AG04449 (cell line): ENCODE measurements around the gene TFEB.

ENCODE experiments used
- CTCF ChIA-PET: fragments of 350-600 bp; formaldehyde crosslinking; extraction: SDS; loops from one replicate; lab custom pipeline; 2021; ENCODE audit warnings: antibody characterized with exemption; lab: Yijun Ruan, JAX
- POLR2A ChIA-PET: fragments of 400-600, 350-600 bp; formaldehyde crosslinking; extraction: SDS; loops from one replicate; lab custom pipeline; 2020; ENCODE audit warnings: antibody characterized with exemption, inconsistent platforms; lab: Yijun Ruan, JAX
- DNase-seq: peaks from one replicate; pipeline ENCODE4 v3.0.0-alpha.2; 2010; ENCODE audit warnings: low read depth, low spot score
- H3K4me3 ChIP-seq: 2 replicates; pipeline ENCODE4 v1.5.1; 2011; ENCODE audit warnings: low read depth, mild to moderate bottlenecking, control low read depth, low read length
- CTCF ChIP-seq: IDR thresholded peaks from one replicate; pipeline ENCODE4 v1.5.1; 2011; ENCODE audit warnings: mild to moderate bottlenecking, moderate library complexity, low read length, control low read depth, inconsistent platforms; ENCODE audit not compliant: insufficient read depth; ENCODE audit errors: missing control alignments

TFEB gene

DNA sequence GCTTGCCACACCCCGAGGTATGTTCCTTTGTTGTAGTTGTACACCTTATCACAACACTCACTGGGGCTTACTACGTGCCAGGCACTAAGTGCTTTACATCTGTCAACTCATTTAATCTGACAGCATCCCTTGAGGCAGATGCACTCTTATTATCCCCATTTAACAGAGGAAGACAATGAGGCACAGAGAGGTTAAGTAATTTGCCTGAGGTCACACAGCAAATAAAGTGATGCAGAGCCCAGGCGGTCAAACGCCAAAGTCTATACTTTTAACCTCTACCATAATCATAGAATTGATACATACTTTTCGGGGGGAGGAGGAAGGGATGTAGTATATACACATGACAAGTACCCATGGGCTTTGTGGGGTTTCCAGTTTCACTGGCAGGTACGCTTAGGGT, 59.4 kb downstream of the TFEB start:
- no peak overlapping the region for H3K4me3 ChIP-seq
- no peak for DNase-seq
- TF ChIP-seq CTCF, result no peak
- POLR2A ChIA-PET, result no interaction called here
- CTCF ChIA-PET, result interaction anchor here (1.2 to 1.3 kb wide), 2 partner anchors 13 to 306 kb away, joined by 3 to 4 read pairs; no protein-coding TSS in a partner anchor

DNA sequence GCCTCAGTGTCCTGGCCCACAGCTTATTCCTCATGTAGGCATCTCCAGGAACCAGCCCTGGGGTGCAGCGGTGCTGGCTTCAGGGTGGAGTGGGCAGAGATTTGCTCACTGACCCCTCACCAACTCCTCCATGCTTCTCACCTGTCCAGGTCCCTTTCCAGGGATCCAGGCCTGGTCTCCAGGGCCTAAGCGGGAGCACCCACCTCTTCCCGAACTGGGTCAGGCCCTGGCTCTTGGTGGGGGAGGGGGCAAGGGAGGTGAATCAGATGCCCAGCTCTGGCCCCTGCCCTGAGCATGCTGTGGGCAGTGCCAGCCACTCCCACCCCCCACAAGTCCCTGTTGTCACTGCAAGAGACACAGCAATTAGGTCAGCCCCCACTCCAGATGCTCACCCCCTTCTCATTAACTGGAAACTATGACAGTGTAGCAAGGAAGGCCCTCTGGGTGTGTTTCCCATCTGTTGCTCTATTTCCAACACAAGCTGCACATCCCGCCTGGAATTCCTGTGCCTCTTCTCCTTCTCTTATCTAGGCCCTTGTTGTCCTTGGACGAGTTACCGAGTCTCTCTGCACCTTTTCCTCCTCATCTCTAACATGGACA, 60.1 kb downstream of the TFEB start:
- H3K4me3 ChIP-seq, result no peak overlapping the region
- POLR2A ChIA-PET, result no interaction called here
- CTCF ChIA-PET, result interaction anchor here (0.9 to 1.4 kb wide), 5 partner anchors 8 to 305 kb away, joined by 3 to 8 read pairs (median 3); no protein-coding TSS in a partner anchor
- DNase-seq, result no peak
- TF ChIP-seq CTCF, result no peak

- POLR2A ChIA-PET, result no interaction called here
- CTCF ChIA-PET, result interaction anchor here (0.9 to 3.4 kb wide), 10 partner anchors 9 to 306 kb away, joined by 3 to 24 read pairs (median 4); no protein-coding TSS in a partner anchor
- no peak overlapping the region for H3K4me3 ChIP-seq
- no peak for TF ChIP-seq CTCF
- no peak for DNase-seq
These were observed 61.0 kb downstream of the TFEB start for GRCh38 chr6:41674231-41675000.

DNA sequence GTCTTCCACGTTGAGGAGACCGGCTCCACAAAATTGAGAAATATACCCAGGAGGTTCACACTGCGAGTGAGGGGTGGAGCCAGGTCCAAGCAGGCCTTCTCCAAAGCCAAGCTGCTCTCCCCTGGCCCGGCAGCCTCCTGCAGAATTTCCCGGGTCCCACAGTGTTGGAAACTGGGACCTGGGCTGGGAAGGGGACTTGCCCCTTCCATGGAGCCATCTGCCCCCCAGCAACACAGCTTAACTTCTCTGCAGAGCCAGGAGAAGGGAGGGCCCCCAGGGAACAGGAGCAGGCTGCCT, 61.8 kb downstream of the TFEB start:
- no peak for DNase-seq
- ChIA-PET CTCF (interaction anchor here (0.9 to 3.4 kb wide), 5 partner anchors 10 to 305 kb away, joined by 3 to 24 read pairs (median 4); no protein-coding TSS in a partner anchor), POLR2A (no interaction called here)
- TF ChIP-seq CTCF, result no peak
- H3K4me3 ChIP-seq, result no peak overlapping the region

DNA sequence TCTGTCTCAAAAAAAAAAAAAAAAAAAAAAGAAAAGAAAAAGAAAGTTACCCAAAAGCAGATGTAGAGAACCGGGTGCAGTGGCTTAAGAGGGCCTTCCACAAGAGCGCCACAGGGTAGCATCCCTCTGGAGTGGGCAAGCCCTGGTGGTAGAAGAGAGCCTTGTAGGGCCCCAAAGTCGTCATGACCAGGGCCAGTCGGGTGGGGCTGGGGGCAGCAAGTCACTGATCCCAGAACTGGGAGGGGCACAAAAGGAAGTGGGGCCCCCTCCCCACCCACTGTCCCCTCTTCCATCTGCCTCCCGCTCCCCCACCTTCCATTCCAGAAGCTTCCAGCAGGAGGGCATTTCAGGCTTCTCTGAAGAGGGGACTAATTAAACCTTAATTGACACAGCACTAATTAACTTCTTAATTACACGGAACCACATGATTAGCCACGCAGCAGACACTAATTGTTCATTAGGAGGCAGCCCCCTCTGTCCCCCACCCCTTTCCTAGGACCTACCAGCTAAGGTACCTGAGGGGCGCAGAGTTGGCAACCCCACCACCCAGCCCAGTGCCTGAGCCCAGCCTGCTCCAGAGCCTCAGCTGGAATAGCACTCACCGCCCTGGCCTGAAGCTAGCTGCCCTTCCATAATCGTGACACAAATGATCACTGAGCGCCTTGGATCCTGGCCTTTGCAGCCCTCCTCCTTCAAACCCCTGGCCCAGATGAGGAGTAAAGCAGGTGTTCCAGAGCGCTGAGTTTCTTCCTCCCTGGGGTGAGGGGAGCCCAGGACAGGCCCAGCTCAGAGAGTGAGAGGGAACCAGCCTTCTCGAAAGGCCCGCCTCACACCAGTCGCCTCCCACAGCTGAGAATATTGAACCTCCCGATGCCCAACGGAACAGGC, 62.3 kb downstream of the TFEB start:
- DNase-seq, result no peak
- H3K4me3 ChIP-seq, result no peak overlapping the region
- ChIA-PET POLR2A (interaction anchor here (0.6 kb wide), 1 partner anchor 25 kb away, joined by 3 read pairs; no protein-coding TSS in a partner anchor), CTCF (interaction anchor here (0.9 to 3.4 kb wide), 5 partner anchors 11 to 305 kb away, joined by 3 to 24 read pairs (median 4); no protein-coding TSS in a partner anchor)
- TF ChIP-seq CTCF, result no peak

DNA sequence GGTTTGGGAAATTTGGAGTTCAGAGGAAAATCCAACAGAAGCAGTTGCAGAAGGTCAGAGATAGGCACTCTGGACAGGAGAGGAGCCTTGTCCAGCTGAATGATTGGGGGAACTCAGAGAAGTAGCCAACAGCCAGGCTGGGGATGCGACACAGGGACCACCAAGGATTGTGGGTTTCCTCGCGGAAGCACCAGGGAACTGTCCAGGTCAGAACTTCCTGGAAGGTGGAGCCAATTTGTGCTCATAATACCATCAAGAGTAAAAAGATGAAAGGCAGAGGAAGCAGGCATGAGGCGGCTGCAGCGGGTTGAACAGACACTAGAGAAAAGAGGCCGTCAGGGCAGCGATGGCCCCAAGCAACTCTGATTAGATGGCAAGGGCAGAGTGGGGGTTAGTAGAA, 63.4 kb downstream of the TFEB start:
- TF ChIP-seq CTCF, result no peak
- H3K4me3 ChIP-seq, result no peak overlapping the region
- DNase-seq, result no peak
- POLR2A ChIA-PET, result no interaction called here
- CTCF ChIA-PET, result interaction anchor here (1.2 to 3.4 kb wide), 3 partner anchors 10 to 304 kb away, joined by 3 to 24 read pairs (median 5); no protein-coding TSS in a partner anchor
